Medulla oblongata (tissue), 1 donor: ENCODE results near the gene SUSD4.
"Not testable (repeated sequence)": the region's sequence is repeated elsewhere in the genome, so short reads cannot be mapped to it uniquely, and the experiment has no call there.

ENCODE experiments used
- DNase-seq: peaks from one replicate; pipeline ENCODE4 v3.0.0-alpha.2; 2015; ENCODE audit errors: extremely low spot score

Gene SUSD4

GRCh38 chr1:223291796-223292195 lies 72.2 kb downstream of the SUSD4 start:
- DNase-seq: no peak

- no peak for DNase-seq
Measured at GRCh38 chr1:223290397-223290796, 73.6 kb downstream of the SUSD4 start.

- DNase-seq: no peak
Measured at GRCh38 chr1:223289621-223290020, 74.4 kb downstream of the SUSD4 start.

GRCh38 chr1:223288826-223289225 lies 75.2 kb downstream of the SUSD4 start:
- DNase-seq: no peak

- no peak for DNase-seq
Measured at GRCh38 chr1:223285452-223285851, 78.5 kb downstream of the SUSD4 start.

GRCh38 chr1:223283697-223284096 lies 80.3 kb downstream of the SUSD4 start:
- not testable (repeated sequence) for DNase-seq

- not testable (repeated sequence) for DNase-seq
Measured at GRCh38 chr1:223278311-223278710, 85.7 kb downstream of the SUSD4 start.

- no peak for DNase-seq
Measured at GRCh38 chr1:223276029-223276428, 87.9 kb downstream of the SUSD4 start.

- DNase-seq: no peak
Measured at GRCh38 chr1:223273511-223273910, 90.5 kb downstream of the SUSD4 start.

GRCh38 chr1:223271085-223271781 lies 92.7 kb downstream of the SUSD4 start:
- no peak for DNase-seq

GRCh38 chr1:223270155-223270554 lies 93.8 kb downstream of the SUSD4 start:
- no peak for DNase-seq

GRCh38 chr1:223269006-223269405 lies 95.0 kb downstream of the SUSD4 start:
- DNase-seq: no peak

- no peak for DNase-seq
Measured at GRCh38 chr1:223266632-223267172, 97.3 kb downstream of the SUSD4 start.

GRCh38 chr1:223264983-223265908 lies 98.7 kb downstream of the SUSD4 start:
- no peak for DNase-seq

- no peak for DNase-seq
Measured at GRCh38 chr1:223264529-223264928, 99.4 kb downstream of the SUSD4 start.

GRCh38 chr1:223261914-223262313 lies 102.1 kb downstream of the SUSD4 start:
- DNase-seq: no peak

- no peak for DNase-seq
Measured at GRCh38 chr1:223260712-223261111, 103.3 kb downstream of the SUSD4 start.

- DNase-seq: no peak
Measured at GRCh38 chr1:223259462-223259861, 104.5 kb downstream of the SUSD4 start.

- no peak for DNase-seq
Measured at GRCh38 chr1:223258751-223259198, 105.2 kb downstream of the SUSD4 start.

- no peak for DNase-seq
Measured at GRCh38 chr1:223257856-223258550, 106.0 kb downstream of the SUSD4 start.

GRCh38 chr1:223256034-223256433 lies 107.9 kb downstream of the SUSD4 start:
- DNase-seq: no peak

- DNase-seq: no peak
Measured at GRCh38 chr1:223253916-223254315, 110.1 kb downstream of the SUSD4 start.
